NK-92 treated with Interleukin-12 subunit alpha and Interleukin-12 subunit beta, amount 100 ng/mL, for 24 hours (cell line): ENCODE results near the gene VDAC2.
"Not testable (repeated sequence)": the region's sequence is repeated elsewhere in the genome, so short reads cannot be mapped to it uniquely, and the experiment has no call there.

Source experiments
- DNase-seq: peaks from one replicate; lab custom pipeline; 2025; lab: John Stamatoyannopoulos, UW

Gene VDAC2

GRCh38 chr10:75199949-75200348 is 10.6 kb upstream of the VDAC2 start:
- not testable (repeated sequence) for DNase-seq

- DNase-seq = no peak
These were observed 8.7 kb upstream of the VDAC2 start for GRCh38 chr10:75201793-75202307.

GRCh38 chr10:75202321-75203045 is 8.1 kb upstream of the VDAC2 start:
- no peak for DNase-seq

GRCh38 chr10:75203046-75203620 is 7.5 kb upstream of the VDAC2 start:
- not testable (repeated sequence) for DNase-seq

GRCh38 chr10:75203724-75204123 is 6.9 kb upstream of the VDAC2 start:
- no peak for DNase-seq

GRCh38 chr10:75205908-75206307 is 4.7 kb upstream of the VDAC2 start:
- DNase-seq = no peak

- DNase-seq = not testable (repeated sequence)
These were observed 4.0 kb upstream of the VDAC2 start for GRCh38 chr10:75206638-75207037.

GRCh38 chr10:75207079-75207856 is 3.3 kb upstream of the VDAC2 start:
- DNase-seq = no peak

- DNase-seq = no peak
These were observed 2.8 kb upstream of the VDAC2 start for GRCh38 chr10:75207857-75208144.

GRCh38 chr10:75208181-75208580 is 2.4 kb upstream of the VDAC2 start:
- DNase-seq = no peak

- no peak for DNase-seq
These were observed 1.3 kb upstream of the VDAC2 start for GRCh38 chr10:75209086-75209920.

- DNase-seq = peak; percentile 58
These were observed 695 bp upstream of the VDAC2 start for GRCh38 chr10:75209921-75210281.

- DNase-seq = peak; percentile 7
These were observed 553 bp downstream of the VDAC2 start for GRCh38 chr10:75211007-75211691.

GRCh38 chr10:75212343-75212742 is 1.7 kb downstream of the VDAC2 start:
- DNase-seq = no peak

- no peak for DNase-seq
These were observed 9.7 kb downstream of the VDAC2 start for GRCh38 chr10:75220274-75220673.

- not testable (repeated sequence) for DNase-seq
These were observed 10.9 kb downstream of the VDAC2 start for GRCh38 chr10:75221492-75221891.

GRCh38 chr10:75223507-75223906 is 12.9 kb downstream of the VDAC2 start:
- DNase-seq = no peak

- DNase-seq = no peak
These were observed 15.5 kb downstream of the VDAC2 start for GRCh38 chr10:75226095-75226494.

GRCh38 chr10:75226656-75227055 is 16.1 kb downstream of the VDAC2 start:
- DNase-seq = no peak

GRCh38 chr10:75228278-75228677 is 17.7 kb downstream of the VDAC2 start:
- DNase-seq = no peak

GRCh38 chr10:75228834-75229233 is 18.2 kb downstream of the VDAC2 start:
- no peak for DNase-seq

GRCh38 chr10:75229971-75230370 is 19.4 kb downstream of the VDAC2 start:
- no peak for DNase-seq
